Muscle layer of duodenum (tissue), 2 donors: ENCODE data around the gene SOX11.
"Not testable (repeated sequence)": the region's sequence is repeated elsewhere in the genome, so short reads cannot be mapped to it uniquely, and the experiment has no call there.

ENCODE experiments used
- H3K27ac ChIP-seq: one replicate; pipeline ENCODE4 v1.7.0; 2013; ENCODE audit warnings: mild to moderate bottlenecking, low read length
- H3K27me3 ChIP-seq: one replicate; pipeline ENCODE4 v1.7.0; 2013; ENCODE audit warnings: low read depth, mild to moderate bottlenecking, control low read depth, low read length
- H3K36me3 ChIP-seq, 2 donors: one replicate each; pipeline ENCODE4 v1.7.0; 2013; ENCODE audit warnings: low read length in 2 of 2, control low read depth in 1 of 2, mild to moderate bottlenecking in 1 of 2; ENCODE audit not compliant: insufficient read depth in 2 of 2, control insufficient read depth in 1 of 2
- H3K4me1 ChIP-seq, 2 donors: one replicate each; pipeline ENCODE4 v1.7.0; 2013; ENCODE audit warnings: low read length in 2 of 2, mild to moderate bottlenecking in 2 of 2, control low read depth in 1 of 2, moderate library complexity in 1 of 2; ENCODE audit not compliant: insufficient read depth in 2 of 2, control insufficient read depth in 1 of 2
- H3K4me3 ChIP-seq, 2 donors: one replicate each; pipeline ENCODE4 v1.7.0; 2013; ENCODE audit warnings: low read length in 2 of 2, low read depth in 1 of 2, mild to moderate bottlenecking in 1 of 2
- H3K9me3 ChIP-seq, 2 donors: one replicate each; pipeline ENCODE4 v1.7.0; 2013; ENCODE audit warnings: low read length in 2 of 2, control low read depth in 1 of 2, mild to moderate bottlenecking in 1 of 2; ENCODE audit not compliant: control insufficient read depth in 1 of 2
- donor health status: healthy.

Gene SOX11

DNA sequence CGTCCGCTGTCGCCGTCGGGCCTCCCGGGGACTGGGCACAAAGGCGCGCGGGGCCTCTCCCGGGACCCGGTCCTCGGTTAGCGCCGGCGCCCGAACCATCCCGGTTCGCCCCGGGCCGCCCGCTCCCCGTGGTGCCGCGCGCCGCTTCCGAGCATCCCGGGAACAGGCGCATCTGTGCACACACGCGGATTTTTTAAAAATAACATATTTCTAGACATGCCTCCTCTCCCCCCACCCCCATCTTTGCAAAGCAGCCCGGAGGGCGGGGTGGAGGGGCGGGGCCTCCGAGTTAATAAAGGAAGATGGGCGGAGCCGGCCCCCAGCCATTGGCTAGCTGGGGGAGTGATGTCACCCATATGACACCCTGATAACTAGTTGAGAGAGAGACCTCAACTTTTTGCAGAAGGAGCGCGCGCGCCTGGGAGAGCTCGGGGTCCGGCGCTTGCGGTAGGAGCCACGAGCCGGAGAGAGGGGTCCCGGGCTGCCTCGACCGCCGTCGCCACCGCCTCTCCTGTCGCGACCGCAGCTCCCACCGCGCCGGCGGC, at the start of gene SOX11:
Gene SOX11, plus strand, starts transcription at position 400 of the 545 bp plus-strand sequence. CDS start 338 bp downstream, outside the sequence.
- peak within 1 kb of the TSS in 1 of 2 donors; percentile 50 for H3K4me3 ChIP-seq

DNA sequence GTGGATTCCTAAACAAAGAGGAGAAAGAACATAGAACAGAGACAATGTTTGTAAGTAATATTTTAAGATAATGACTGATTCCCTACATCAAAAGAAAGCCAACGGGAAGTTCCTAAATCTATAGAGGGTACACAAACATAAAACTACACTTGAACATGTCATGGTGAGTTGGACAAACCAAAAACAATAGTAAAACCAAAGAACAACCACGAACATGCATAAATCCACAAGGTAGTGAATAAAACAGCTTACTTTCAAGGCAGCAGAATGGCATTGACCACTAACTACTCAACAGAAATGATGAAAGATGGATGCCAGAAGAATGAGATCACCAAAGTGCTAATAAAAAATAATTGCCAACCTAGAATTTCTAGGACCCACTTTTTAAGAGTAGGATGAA, 39.5 kb upstream of the SOX11 start:
- not testable (repeated sequence) for H3K4me1 ChIP-seq, H3K4me3 ChIP-seq, H3K36me3 ChIP-seq, H3K27me3 ChIP-seq, H3K9me3 ChIP-seq, H3K27ac ChIP-seq

More for the DNA sequence above, at the start of gene SOX11:
- no peaks in the 10 kb centered on the region for H3K9me3 ChIP-seq
- peaks cover 27% of the 10 kb centered on the region for H3K27me3 ChIP-seq
- peaks cover 0 to 47% of the 10 kb centered on the region in 2 donors for H3K4me1 ChIP-seq
- H3K36me3 ChIP-seq = no peaks in the 10 kb centered on the region
- H3K27ac ChIP-seq = no peak within 1 kb of the TSS

DNA sequence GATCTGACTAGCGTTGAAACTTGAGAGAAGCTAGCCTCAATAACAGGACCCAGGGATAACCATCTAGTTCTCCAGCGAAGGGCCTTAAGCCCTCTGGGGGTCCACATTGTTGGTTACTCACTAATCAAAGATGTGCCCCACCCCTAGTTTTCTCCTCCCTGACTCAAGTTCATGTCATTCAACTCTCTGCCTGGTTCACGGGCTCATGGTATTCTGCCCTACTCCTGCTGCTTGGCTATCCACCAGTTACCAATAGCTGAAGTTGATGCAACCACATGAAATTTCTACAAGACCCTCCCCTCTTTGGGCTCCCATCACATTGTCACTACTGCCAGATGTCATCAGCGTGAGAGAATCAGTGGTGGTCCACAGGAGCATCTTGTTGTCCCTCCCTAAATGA, 38.4 kb upstream of the SOX11 start:
- not testable (repeated sequence) for H3K27ac ChIP-seq, H3K4me1 ChIP-seq, H3K9me3 ChIP-seq, H3K36me3 ChIP-seq, H3K27me3 ChIP-seq, H3K4me3 ChIP-seq

- Histone ChIP-seq H3K4me1 (no peaks in the 10 kb centered on the region), H3K36me3 (no peaks in the 10 kb centered on the region), H3K4me3 (no peak overlapping the region), H3K27me3 (no peaks in the 10 kb centered on the region), H3K27ac (no peak overlapping the region), H3K9me3 (peaks cover 0 to 6% of the 10 kb centered on the region in 2 donors)
These were observed 35.0 kb upstream of the SOX11 start for GRCh38 chr2:5657231-5657630.

- Histone ChIP-seq H3K4me3 (no peak overlapping the region), H3K4me1 (no peaks in the 10 kb centered on the region), H3K27ac (no peak overlapping the region), H3K36me3 (no peaks in the 10 kb centered on the region), H3K9me3 (peaks cover 0 to 6% of the 10 kb centered on the region in 2 donors), H3K27me3 (no peaks in the 10 kb centered on the region)
These were observed 31.6 kb upstream of the SOX11 start for GRCh38 chr2:5660591-5660990.

GRCh38 chr2:5661362-5661761, 30.8 kb upstream of the SOX11 start:
- Histone ChIP-seq H3K4me3 (no peak overlapping the region), H3K27me3 (no peaks in the 10 kb centered on the region), H3K4me1 (no peaks in the 10 kb centered on the region), H3K27ac (no peak overlapping the region), H3K9me3 (peaks cover 0 to 6% of the 10 kb centered on the region in 2 donors), H3K36me3 (no peaks in the 10 kb centered on the region)

GRCh38 chr2:5664278-5664681, 27.9 kb upstream of the SOX11 start:
- Histone ChIP-seq H3K9me3 (peaks cover 0 to 10% of the 10 kb centered on the region in 2 donors), H3K4me1 (no peaks in the 10 kb centered on the region), H3K27ac (no peak overlapping the region), H3K27me3 (no peaks in the 10 kb centered on the region), H3K4me3 (no peak overlapping the region), H3K36me3 (no peaks in the 10 kb centered on the region)

- Histone ChIP-seq H3K9me3 (peaks cover 0 to 10% of the 10 kb centered on the region in 2 donors), H3K4me3 (no peak overlapping the region), H3K36me3 (no peaks in the 10 kb centered on the region), H3K27me3 (no peaks in the 10 kb centered on the region), H3K4me1 (no peaks in the 10 kb centered on the region), H3K27ac (no peak overlapping the region)
These were observed 27.1 kb upstream of the SOX11 start for GRCh38 chr2:5665066-5665465.

DNA sequence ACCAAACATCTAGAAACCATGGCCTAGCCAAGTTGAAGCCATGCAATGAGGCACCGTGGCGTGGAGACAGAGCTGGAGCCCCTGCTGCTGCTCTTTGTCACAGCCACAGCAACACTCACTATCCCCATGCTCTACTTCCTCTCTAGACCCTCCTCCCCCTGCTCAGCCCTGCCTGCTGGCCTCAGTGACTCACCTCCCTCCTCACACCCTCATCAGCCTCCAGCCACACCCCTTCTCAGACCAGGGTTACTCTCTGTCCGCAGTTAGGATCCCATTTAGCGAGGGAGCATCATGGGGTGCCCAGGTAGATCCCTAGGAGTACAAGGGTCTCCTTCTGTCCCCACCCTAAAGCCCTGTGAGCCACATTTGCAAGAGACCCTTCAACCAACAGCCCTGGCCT, 25.4 kb upstream of the SOX11 start:
- Histone ChIP-seq H3K9me3 (peaks cover 0 to 4% of the 10 kb centered on the region in 2 donors), H3K27me3 (no peaks in the 10 kb centered on the region), H3K27ac (no peak overlapping the region), H3K4me3 (no peak overlapping the region), H3K4me1 (no peaks in the 10 kb centered on the region), H3K36me3 (no peaks in the 10 kb centered on the region)

DNA sequence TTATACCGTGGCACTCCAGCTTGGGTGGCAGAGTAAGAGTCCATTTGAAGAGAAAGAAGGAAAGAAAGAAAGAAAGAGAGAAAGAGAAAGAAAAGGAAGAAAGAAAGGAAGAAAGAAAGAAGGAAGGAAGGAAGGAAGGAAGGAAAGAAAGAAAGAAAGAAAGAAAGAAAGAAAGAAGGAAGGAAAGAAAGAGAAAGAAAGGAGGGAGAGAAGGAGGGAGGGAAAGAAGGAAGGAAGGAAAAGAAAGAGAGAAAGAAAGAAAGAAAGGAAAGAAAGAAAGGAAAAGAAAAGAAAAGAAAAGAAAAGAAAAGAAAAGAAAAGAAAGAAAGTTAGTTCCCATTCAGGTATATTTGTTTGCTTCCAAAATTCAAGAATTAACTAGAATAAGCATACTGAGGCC, 24.5 kb upstream of the SOX11 start:
- H3K9me3 ChIP-seq = not testable (repeated sequence)

DNA sequence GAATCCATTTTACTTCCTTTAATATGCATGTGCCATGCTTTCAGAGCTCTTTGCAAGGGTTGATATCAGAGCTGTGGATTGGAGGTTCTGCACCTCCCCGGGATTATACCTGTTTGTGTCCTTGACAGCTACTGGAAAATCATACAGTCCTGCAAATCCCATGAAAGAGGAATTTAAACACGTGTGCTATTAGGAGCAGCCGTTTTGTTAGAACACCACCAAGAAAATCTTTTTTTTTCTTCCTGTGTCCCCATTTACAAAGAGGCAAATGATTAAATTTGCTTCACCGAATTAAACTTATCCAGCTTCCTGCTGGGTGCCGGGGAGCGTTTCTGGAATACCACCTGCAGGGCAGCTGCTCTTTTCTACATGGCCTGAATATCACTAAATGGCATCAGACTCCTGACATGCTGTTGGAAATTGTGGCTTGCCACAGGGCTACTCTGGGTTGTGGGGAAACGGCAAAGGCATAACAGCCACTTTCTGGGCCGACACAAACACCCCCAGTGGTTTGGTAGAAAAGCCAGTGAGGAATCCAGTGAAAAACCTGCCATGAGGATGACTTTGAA, 23.4 kb upstream of the SOX11 start:
- Histone ChIP-seq H3K27ac (no peak overlapping the region), H3K27me3 (no peaks in the 10 kb centered on the region), H3K4me3 (no peak overlapping the region), H3K9me3 (peaks cover 0 to 4% of the 10 kb centered on the region in 2 donors), H3K36me3 (no peaks in the 10 kb centered on the region), H3K4me1 (peaks cover 0 to 7% of the 10 kb centered on the region in 2 donors)

More for the DNA sequence above, 24.5 kb upstream of the SOX11 start:
- H3K4me3 ChIP-seq, H3K36me3 ChIP-seq, H3K27me3 ChIP-seq, H3K27ac ChIP-seq, H3K4me1 ChIP-seq: not testable (repeated sequence)

GRCh38 chr2:5672749-5673144, 19.4 kb upstream of the SOX11 start:
- no peaks in the 10 kb centered on the region for H3K9me3 ChIP-seq
- H3K4me3 ChIP-seq = no peak overlapping the region
- H3K27me3 ChIP-seq = no peaks in the 10 kb centered on the region
- no peaks in the 10 kb centered on the region for H3K36me3 ChIP-seq
- H3K4me1 ChIP-seq = peaks cover 0 to 7% of the 10 kb centered on the region in 2 donors
- H3K27ac ChIP-seq = no peak overlapping the region
